ENCODE measurements around the gene ANKRD37. TPM values are rescaled to one million over a fixed set of nuclear protein-coding genes. Genes with fewer than 3 reads are reported as not detected.

ANKRD37 gene
- total and polyA plus RNA-seq, 9 of the 15 experiments (the other 6 are each of a cell fraction or from before 2014, with no cell fraction given) = 1.3 to 53.7 (median 3.6) TPM

DNA sequence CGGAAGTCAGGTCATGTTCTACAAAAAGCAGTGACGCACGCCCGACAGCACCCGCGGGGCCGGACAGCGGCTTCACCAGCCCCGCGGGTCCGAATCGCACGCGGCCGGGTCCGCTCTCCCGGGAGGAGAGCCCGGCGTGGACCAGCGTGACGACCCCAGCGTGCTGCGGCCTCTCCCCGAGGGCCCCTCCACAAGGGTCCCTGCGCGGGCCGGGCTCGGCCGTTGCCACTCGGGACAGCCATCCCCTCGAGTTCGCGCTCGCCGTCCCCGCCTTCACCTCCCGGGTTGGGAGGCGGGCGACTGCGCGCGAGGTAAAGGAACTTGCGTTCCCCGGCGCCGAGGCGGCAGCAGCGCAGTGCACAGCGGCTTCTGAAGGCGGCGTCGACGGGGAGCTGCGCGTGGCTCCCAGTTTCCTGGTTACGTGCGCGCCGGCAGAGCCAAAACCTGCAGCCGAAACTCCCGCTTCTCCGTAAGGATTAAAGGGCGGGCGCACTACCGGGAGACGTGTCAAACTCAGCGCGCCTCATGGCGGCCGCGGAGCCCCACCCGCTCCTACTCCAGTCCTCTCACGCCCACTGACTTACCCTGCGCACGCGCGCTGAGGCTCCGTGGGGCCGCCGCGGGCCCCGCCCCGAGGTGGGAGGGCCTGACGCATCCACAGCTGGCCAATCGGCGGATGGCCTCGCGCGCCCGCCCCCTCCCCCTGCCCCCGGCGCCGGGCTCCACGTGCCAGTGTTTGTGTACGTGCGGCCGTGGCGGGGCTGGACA lies 501 bp upstream of the ANKRD37 start (continued):
- TF ChIP-seq, protein P1, sequence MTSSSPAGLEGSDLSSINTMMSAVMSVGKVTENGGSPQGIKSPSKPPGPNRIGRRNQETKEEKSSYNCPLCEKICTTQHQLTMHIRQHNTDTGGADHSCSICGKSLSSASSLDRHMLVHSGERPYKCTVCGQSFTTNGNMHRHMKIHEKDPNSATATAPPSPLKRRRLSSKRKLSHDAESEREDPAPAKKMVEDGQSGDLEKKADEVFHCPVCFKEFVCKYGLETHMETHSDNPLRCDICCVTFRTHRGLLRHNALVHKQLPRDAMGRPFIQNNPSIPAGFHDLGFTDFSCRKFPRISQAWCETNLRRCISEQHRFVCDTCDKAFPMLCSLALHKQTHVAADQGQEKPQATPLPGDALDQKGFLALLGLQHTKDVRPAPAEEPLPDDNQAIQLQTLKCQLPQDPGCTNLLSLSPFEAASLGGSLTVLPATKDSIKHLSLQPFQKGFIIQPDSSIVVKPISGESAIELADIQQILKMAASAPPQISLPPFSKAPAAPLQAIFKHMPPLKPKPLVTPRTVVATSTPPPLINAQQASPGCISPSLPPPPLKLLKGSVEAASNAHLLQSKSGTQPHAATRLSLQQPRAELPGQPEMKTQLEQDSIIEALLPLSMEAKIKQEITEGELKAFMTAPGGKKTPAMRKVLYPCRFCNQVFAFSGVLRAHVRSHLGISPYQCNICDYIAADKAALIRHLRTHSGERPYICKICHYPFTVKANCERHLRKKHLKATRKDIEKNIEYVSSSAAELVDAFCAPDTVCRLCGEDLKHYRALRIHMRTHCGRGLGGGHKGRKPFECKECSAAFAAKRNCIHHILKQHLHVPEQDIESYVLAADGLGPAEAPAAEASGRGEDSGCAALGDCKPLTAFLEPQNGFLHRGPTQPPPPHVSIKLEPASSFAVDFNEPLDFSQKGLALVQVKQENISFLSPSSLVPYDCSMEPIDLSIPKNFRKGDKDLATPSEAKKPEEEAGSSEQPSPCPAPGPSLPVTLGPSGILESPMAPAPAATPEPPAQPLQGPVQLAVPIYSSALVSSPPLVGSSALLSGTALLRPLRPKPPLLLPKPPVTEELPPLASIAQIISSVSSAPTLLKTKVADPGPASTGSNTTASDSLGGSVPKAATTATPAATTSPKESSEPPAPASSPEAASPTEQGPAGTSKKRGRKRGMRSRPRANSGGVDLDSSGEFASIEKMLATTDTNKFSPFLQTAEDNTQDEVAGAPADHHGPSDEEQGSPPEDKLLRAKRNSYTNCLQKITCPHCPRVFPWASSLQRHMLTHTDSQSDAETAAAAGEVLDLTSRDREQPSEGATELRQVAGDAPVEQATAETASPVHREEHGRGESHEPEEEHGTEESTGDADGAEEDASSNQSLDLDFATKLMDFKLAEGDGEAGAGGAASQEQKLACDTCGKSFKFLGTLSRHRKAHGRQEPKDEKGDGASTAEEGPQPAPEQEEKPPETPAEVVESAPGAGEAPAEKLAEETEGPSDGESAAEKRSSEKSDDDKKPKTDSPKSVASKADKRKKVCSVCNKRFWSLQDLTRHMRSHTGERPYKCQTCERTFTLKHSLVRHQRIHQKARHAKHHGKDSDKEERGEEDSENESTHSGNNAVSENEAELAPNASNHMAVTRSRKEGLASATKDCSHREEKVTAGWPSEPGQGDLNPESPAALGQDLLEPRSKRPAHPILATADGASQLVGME (CRISPR knock-in tag; IDR thresholded peaks at IDR 0.05) = peak; percentile 65; the same call in 1 of the 2 replicates
- TF ChIP-seq, protein P2, sequence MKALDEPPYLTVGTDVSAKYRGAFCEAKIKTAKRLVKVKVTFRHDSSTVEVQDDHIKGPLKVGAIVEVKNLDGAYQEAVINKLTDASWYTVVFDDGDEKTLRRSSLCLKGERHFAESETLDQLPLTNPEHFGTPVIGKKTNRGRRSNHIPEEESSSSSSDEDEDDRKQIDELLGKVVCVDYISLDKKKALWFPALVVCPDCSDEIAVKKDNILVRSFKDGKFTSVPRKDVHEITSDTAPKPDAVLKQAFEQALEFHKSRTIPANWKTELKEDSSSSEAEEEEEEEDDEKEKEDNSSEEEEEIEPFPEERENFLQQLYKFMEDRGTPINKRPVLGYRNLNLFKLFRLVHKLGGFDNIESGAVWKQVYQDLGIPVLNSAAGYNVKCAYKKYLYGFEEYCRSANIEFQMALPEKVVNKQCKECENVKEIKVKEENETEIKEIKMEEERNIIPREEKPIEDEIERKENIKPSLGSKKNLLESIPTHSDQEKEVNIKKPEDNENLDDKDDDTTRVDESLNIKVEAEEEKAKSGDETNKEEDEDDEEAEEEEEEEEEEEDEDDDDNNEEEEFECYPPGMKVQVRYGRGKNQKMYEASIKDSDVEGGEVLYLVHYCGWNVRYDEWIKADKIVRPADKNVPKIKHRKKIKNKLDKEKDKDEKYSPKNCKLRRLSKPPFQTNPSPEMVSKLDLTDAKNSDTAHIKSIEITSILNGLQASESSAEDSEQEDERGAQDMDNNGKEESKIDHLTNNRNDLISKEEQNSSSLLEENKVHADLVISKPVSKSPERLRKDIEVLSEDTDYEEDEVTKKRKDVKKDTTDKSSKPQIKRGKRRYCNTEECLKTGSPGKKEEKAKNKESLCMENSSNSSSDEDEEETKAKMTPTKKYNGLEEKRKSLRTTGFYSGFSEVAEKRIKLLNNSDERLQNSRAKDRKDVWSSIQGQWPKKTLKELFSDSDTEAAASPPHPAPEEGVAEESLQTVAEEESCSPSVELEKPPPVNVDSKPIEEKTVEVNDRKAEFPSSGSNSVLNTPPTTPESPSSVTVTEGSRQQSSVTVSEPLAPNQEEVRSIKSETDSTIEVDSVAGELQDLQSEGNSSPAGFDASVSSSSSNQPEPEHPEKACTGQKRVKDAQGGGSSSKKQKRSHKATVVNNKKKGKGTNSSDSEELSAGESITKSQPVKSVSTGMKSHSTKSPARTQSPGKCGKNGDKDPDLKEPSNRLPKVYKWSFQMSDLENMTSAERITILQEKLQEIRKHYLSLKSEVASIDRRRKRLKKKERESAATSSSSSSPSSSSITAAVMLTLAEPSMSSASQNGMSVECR (CRISPR knock-in tag; IDR thresholded peaks at IDR 0.05) = peak; percentile 83; the same call in 1 of the 2 replicates
- TF ChIP-seq SAFB2 (IDR thresholded peaks at IDR 0.05; ENCODE audit: borderline replicate concordance, low read depth, low read length, severe bottlenecking) (no peak), NFE2L1 (tag; IDR thresholded peaks at IDR 0.05; ENCODE audit: borderline replicate concordance, low read depth) (no peak), DIDO1 (tag; IDR thresholded peaks at IDR 0.05; ENCODE audit: low read depth) (no peak)
- TF ChIP-seq, protein P3, sequence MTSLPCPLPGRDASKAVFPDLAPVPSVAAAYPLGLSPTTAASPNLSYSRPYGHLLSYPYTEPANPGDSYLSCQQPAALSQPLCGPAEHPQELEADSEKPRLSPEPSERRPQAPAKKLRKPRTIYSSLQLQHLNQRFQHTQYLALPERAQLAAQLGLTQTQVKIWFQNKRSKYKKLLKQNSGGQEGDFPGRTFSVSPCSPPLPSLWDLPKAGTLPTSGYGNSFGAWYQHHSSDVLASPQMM (CRISPR knock-in tag; IDR thresholded peaks at IDR 0.05) = no peak

Measured in K562 (cell line).